ENCODE results near the gene RAP1GDS1. TPM values are rescaled to one million over a fixed set of nuclear protein-coding genes. Genes with fewer than 3 reads are reported as not detected.

RAP1GDS1 gene
- total RNA-seq = 80.3 and 81.4 TPM in 2 replicates

GRCh38 chr4:98260579-98261404 lies at the start of gene RAP1GDS1:
Gene RAP1GDS1 (plus strand): TSS chr4:98261384. CDS start chr4:98261566, 182 bp downstream.

Other genes with a start within 250 kb of the RAP1GDS1 start
- gene STPG2, start 117.9 kb upstream of the RAP1GDS1 start, total RNA-seq = 0.34 and 0.36 TPM in 2 replicates

Data from nasal cavity respiratory epithelium epithelial cell of viscerocranial mucosa (primary cell).